Measurements from ENCODE around the gene IMP4.

Gene IMP4

DNA sequence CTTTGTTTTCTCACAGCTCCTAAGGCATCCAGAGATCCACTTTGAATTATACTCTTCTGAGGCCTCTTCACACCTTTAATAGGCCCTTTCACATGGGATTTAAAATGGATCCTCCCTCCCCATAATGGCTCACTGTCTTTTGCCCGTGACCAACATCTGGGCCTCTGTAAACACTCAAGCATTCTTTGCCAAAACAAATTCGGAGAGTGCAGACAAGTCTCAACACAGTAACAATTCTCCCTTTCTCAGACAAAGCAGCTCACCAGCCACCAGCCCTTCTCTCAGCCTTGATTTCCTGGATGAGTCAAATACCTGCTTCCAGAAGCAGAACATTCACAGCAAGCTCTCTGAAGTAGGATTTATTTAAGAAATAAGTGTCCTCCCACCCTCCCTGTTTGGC is 14.0 kb upstream of the IMP4 start:
- no peak for TF ChIP-seq CTCF (IDR thresholded peaks at IDR 0.05)

GRCh38 chr2:130332271-130333073 is 10.2 kb upstream of the IMP4 start:
- TF ChIP-seq CTCF (IDR thresholded peaks at IDR 0.05) = peak; percentile 92

- TF ChIP-seq CTCF (IDR thresholded peaks at IDR 0.05) = no peak
Measured at GRCh38 chr2:130334026-130334425, 8.7 kb upstream of the IMP4 start.

- TF ChIP-seq CTCF (IDR thresholded peaks at IDR 0.05) = no peak
Measured at GRCh38 chr2:130335226-130335625, 7.5 kb upstream of the IMP4 start.

GRCh38 chr2:130336150-130336876 is 6.4 kb upstream of the IMP4 start:
- no peak for TF ChIP-seq CTCF (IDR thresholded peaks at IDR 0.05)

DNA sequence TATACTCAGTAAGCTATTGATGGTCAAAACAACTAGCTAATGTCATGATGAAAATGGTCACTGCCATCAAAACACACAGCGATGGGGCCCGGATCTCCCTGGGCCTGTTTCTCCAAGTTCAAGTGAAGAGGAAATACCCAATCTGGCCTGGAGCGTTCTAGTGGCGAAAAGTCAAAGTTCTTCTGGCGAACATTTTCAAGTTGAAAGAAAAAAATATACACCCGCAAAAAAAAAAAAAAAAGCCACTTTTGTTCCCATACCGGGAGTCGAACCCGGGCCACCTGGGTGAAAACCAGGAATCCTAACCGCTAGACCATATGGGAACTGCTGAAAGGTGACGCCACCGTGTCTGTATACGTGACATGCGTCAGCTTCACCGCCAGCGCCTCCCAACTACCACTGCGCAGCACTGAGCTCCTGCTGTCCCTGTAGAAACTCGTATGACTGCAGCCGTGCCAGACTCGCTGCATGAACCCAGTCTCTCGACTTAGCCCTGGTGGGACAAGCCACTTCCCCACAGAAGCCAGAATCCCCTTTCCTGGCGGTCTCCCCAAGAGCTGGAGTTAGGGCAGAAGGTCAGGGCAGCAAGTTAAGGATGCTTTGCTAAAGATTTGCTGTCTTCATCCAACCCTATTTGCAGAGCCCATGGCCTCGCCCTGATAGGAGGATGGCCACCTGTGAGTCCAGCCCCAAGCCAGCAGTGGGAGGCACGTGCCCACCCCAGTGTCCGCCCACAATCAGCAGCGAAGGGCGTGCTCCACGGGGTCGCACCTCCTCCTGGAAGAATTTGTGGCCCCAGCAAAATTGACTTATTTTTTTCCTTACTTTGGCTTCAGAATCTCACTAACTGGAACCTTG is 5.6 kb upstream of the IMP4 start:
- TF ChIP-seq CTCF (IDR thresholded peaks at IDR 0.05) = no peak

DNA sequence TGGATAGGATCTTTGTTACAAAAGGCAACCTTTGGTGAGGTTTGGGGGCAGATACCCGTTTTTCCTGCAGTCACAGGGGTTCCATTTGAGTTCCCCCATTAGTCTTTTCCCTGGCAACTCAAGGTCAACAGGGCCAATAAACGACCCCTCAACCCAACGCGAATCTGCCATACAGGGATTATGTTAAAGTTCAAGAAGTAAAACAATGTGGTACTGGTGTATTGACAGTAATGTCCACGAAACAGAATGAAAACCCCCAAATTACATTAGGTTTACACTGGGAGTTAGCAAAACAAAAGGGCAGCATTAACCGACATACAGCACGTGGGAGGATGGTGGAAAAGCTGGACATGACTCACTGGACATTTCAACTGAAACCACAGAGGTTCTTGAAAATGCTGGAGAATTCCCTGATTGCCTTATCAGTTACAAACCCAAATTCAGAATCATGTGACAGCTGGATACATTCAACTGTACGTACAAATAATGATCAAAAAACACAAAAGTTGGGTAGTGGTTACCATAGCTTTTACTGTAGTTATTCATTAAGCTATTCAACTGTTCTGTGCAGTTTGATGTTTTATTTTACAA is 4.9 kb upstream of the IMP4 start:
- no peak for TF ChIP-seq CTCF (IDR thresholded peaks at IDR 0.05)
